ENCODE results near the gene PHACTR3. TPM values are rescaled to one million over a fixed set of nuclear protein-coding genes. Genes with fewer than 3 reads are reported as not detected.

Gene PHACTR3
- total RNA-seq, 2 donors from 2014 or later = 0.13 TPM; not detected in 1

- Mint-ChIP-seq H3K27ac (no peak overlapping the region), H3K4me3 (no peak overlapping the region), H3K27me3 (ENCODE audit: insufficient read depth) (peaks cover 34% of the 10 kb centered on the region), H3K36me3 (ENCODE audit: low read depth) (no peaks in the 10 kb centered on the region), H3K4me1 (no peaks in the 10 kb centered on the region), H3K9me3 (no peaks in the 10 kb centered on the region)
- 77 to 90% methylated on average over 2 to 9 of the region's 9 CpGs for WGBS, 2 experiments (ENCODE audit: insufficient coverage in 1 of 2, insufficient read length in 1 of 2)
- Histone ChIP-seq H3K4me1 (ENCODE audit: control insufficient read depth, insufficient read depth, low read length) (no peaks in the 10 kb centered on the region), H3K9me3 (ENCODE audit: control insufficient read depth, low read length) (peaks cover 15% of the 10 kb centered on the region), H3K36me3 (ENCODE audit: control insufficient read depth, insufficient read depth, low read length) (no peaks in the 10 kb centered on the region), H3K27me3 (ENCODE audit: control insufficient read depth, insufficient read depth, low read length, poor library complexity, severe bottlenecking) (no peaks in the 10 kb centered on the region), H3K9ac (ENCODE audit: extremely low read depth, low read length, poor library complexity, severe bottlenecking) (no peak overlapping the region), H3K27ac (ENCODE audit: low read depth, low read length) (no peak overlapping the region), H3K4me3 (ENCODE audit: low read length) (no peak overlapping the region)
- TF ChIP-seq CTCF (conservative IDR thresholded peaks at IDR 0.05) = no peak
- DNase-seq = no peak
These were observed 68.2 kb downstream of the PHACTR3 start for GRCh38 chr20:59672576-59672975.

GRCh38 chr20:59673288-59673997 lies 69.1 kb downstream of the PHACTR3 start:
- Histone ChIP-seq H3K9me3 (ENCODE audit: control insufficient read depth, low read length) (peaks cover 11% of the 10 kb centered on the region), H3K9ac (ENCODE audit: extremely low read depth, low read length, poor library complexity, severe bottlenecking) (no peak overlapping the region), H3K4me1 (ENCODE audit: control insufficient read depth, insufficient read depth, low read length) (no peaks in the 10 kb centered on the region), H3K27me3 (ENCODE audit: control insufficient read depth, insufficient read depth, low read length, poor library complexity, severe bottlenecking) (no peaks in the 10 kb centered on the region), H3K27ac (ENCODE audit: low read depth, low read length) (no peak overlapping the region), H3K36me3 (ENCODE audit: control insufficient read depth, insufficient read depth, low read length) (no peaks in the 10 kb centered on the region), H3K4me3 (ENCODE audit: low read length) (no peak overlapping the region)
- WGBS, 2 experiments (ENCODE audit: insufficient coverage in 1 of 2, insufficient read length in 1 of 2) = 85 to 88% methylated on average over 9 to 16 of the region's 16 CpGs
- no peaks in the 10 kb centered on the region for H3K9me3 Mint-ChIP-seq
- no peaks in the 10 kb centered on the region for H3K4me1 Mint-ChIP-seq
- H3K27ac Mint-ChIP-seq = no peak overlapping the region
- no peak overlapping the region for H3K4me3 Mint-ChIP-seq
- peaks cover 34% of the 10 kb centered on the region for H3K27me3 Mint-ChIP-seq (ENCODE audit: insufficient read depth)
- no peak for TF ChIP-seq CTCF (conservative IDR thresholded peaks at IDR 0.05)
- no peak for DNase-seq
- H3K36me3 Mint-ChIP-seq (ENCODE audit: low read depth) = no peaks in the 10 kb centered on the region

GRCh38 chr20:59673998-59674445 lies 69.7 kb downstream of the PHACTR3 start:
- no peak overlapping the region for H3K4me3 ChIP-seq (ENCODE audit: low read length)
- no peaks in the 10 kb centered on the region for H3K4me1 Mint-ChIP-seq
- H3K9me3 ChIP-seq (ENCODE audit: control insufficient read depth, low read length) = peaks cover 11% of the 10 kb centered on the region
- no peak overlapping the region for H3K4me3 Mint-ChIP-seq
- H3K9me3 Mint-ChIP-seq = no peaks in the 10 kb centered on the region
- H3K27ac ChIP-seq (ENCODE audit: low read depth, low read length) = no peak overlapping the region
- H3K36me3 ChIP-seq (ENCODE audit: control insufficient read depth, insufficient read depth, low read length) = no peaks in the 10 kb centered on the region
- H3K36me3 Mint-ChIP-seq (ENCODE audit: low read depth) = no peaks in the 10 kb centered on the region
- H3K9ac ChIP-seq (ENCODE audit: extremely low read depth, low read length, poor library complexity, severe bottlenecking) = no peak overlapping the region
- H3K4me1 ChIP-seq (ENCODE audit: control insufficient read depth, insufficient read depth, low read length) = no peaks in the 10 kb centered on the region
- 76 to 88% methylated on average over 8 to 10 of the region's 10 CpGs for WGBS, 2 experiments (ENCODE audit: insufficient coverage in 1 of 2, insufficient read length in 1 of 2)
- no peak overlapping the region for H3K27ac Mint-ChIP-seq
- H3K27me3 ChIP-seq (ENCODE audit: control insufficient read depth, insufficient read depth, low read length, poor library complexity, severe bottlenecking) = no peaks in the 10 kb centered on the region
- peaks cover 36% of the 10 kb centered on the region for H3K27me3 Mint-ChIP-seq (ENCODE audit: insufficient read depth)
- no peak for DNase-seq
- TF ChIP-seq CTCF (conservative IDR thresholded peaks at IDR 0.05) = no peak
